Right forelimb (tissue), 1 donor: ENCODE results near the gene FTO.
A peak's percentile ranks its signal among the peaks of the same experiment; 100 is the strongest.

Experiments used
- DNase-seq: peaks from one replicate; pipeline ENCODE4 v3.0.0-alpha.2; 2018

Gene FTO

GRCh38 chr16:53974484-53975080 lies 270.6 kb downstream of the FTO start:
- no peak for DNase-seq

GRCh38 chr16:53980675-53981074 lies 276.7 kb downstream of the FTO start:
- DNase-seq: no peak

GRCh38 chr16:53982631-53983042 lies 278.7 kb downstream of the FTO start:
- no peak for DNase-seq

- DNase-seq: no peak
Observed at GRCh38 chr16:53984936-53985335, 281.0 kb downstream of the FTO start.

GRCh38 chr16:53985861-53986260 lies 281.9 kb downstream of the FTO start:
- no peak for DNase-seq

- DNase-seq: no peak
Observed at GRCh38 chr16:53986793-53987192, 282.8 kb downstream of the FTO start.

- no peak for DNase-seq
Observed at GRCh38 chr16:53988136-53988535, 284.2 kb downstream of the FTO start.

- DNase-seq: no peak
Observed at GRCh38 chr16:53989597-53989996, 285.6 kb downstream of the FTO start.

GRCh38 chr16:53991754-53992378 lies 287.9 kb downstream of the FTO start:
- peak; percentile 50 for DNase-seq

GRCh38 chr16:53995378-53995777 lies 291.4 kb downstream of the FTO start:
- no peak for DNase-seq

- no peak for DNase-seq
Observed at GRCh38 chr16:53996961-53997360, 293.0 kb downstream of the FTO start.

- no peak for DNase-seq
Observed at GRCh38 chr16:53998024-53998810, 294.3 kb downstream of the FTO start.

GRCh38 chr16:53998966-53999522 lies 295.1 kb downstream of the FTO start:
- no peak for DNase-seq

- DNase-seq: no peak
Observed at GRCh38 chr16:53999841-54000240, 295.9 kb downstream of the FTO start.

GRCh38 chr16:54000361-54000760 lies 296.4 kb downstream of the FTO start:
- DNase-seq: no peak

GRCh38 chr16:54006693-54007092 lies 302.7 kb downstream of the FTO start:
- no peak for DNase-seq

- DNase-seq: no peak
Observed at GRCh38 chr16:54007504-54007903, 303.5 kb downstream of the FTO start.

GRCh38 chr16:54009464-54010176 lies 305.7 kb downstream of the FTO start:
- no peak for DNase-seq

- DNase-seq: no peak
Observed at GRCh38 chr16:54015147-54015546, 311.2 kb downstream of the FTO start.

- no peak for DNase-seq
Observed at GRCh38 chr16:54022362-54022761, 318.4 kb downstream of the FTO start.

- no peak for DNase-seq
Observed at GRCh38 chr16:54026456-54026855, 322.5 kb downstream of the FTO start.

GRCh38 chr16:54027062-54027461 lies 323.1 kb downstream of the FTO start:
- DNase-seq: no peak

GRCh38 chr16:54027558-54027957 lies 323.6 kb downstream of the FTO start:
- no peak for DNase-seq
